Osteoblast (primary cell): ENCODE data around the gene STK32B. TPM values are rescaled to one million over a fixed set of nuclear protein-coding genes. Genes with fewer than 3 reads are reported as not detected.
A peak's percentile ranks its signal among the peaks of the same experiment; 100 is the strongest.

ENCODE experiments used
- DNase-seq: peaks from one replicate; pipeline ENCODE4 v3.0.0; 2011; ENCODE audit warnings: low spot score, mixed read lengths; ENCODE audit not compliant: insufficient read length; ENCODE audit errors: missing footprints
- H2AFZ ChIP-seq: 2 replicates; pipeline ENCODE4 v1.6.0; 2011; ENCODE audit warnings: mild to moderate bottlenecking, low read length
- H3K27ac ChIP-seq: 2 replicates; pipeline ENCODE4 v1.5.1; 2011; ENCODE audit warnings: mild to moderate bottlenecking, low read depth, low read length, moderate library complexity
- H3K27me3 ChIP-seq: 2 replicates; pipeline ENCODE4 v1.6.0; 2012; ENCODE audit warnings: mild to moderate bottlenecking, control low read depth, inconsistent platforms, low read length, moderate library complexity; ENCODE audit not compliant: insufficient read depth
- H3K36me3 ChIP-seq: 2 replicates; pipeline ENCODE4 v1.5.1; 2011; ENCODE audit warnings: mild to moderate bottlenecking, low read length, control low read depth, moderate library complexity; ENCODE audit not compliant: insufficient read depth
- H3K4me1 ChIP-seq: 2 replicates; pipeline ENCODE4 v1.5.1; 2011; ENCODE audit warnings: mild to moderate bottlenecking, low read length, control low read depth, moderate library complexity; ENCODE audit not compliant: insufficient read depth
- H3K4me2 ChIP-seq: 2 replicates; pipeline ENCODE4 v1.6.0; 2011; ENCODE audit warnings: mild to moderate bottlenecking, low read length; ENCODE audit not compliant: insufficient read depth
- H3K4me3 ChIP-seq: fragments of 200-600 bp; sonication (generic); 3 replicates; pipeline ENCODE4 v1.5.1; 2012; ENCODE audit warnings: mild to moderate bottlenecking, low read length, inconsistent platforms; ENCODE audit not compliant: insufficient read depth
- H3K79me2 ChIP-seq: 2 replicates; pipeline ENCODE4 v1.6.0; 2012; ENCODE audit warnings: mild to moderate bottlenecking, low read length, control low read depth, inconsistent platforms; ENCODE audit not compliant: insufficient read depth
- H3K9me3 ChIP-seq: 2 replicates; pipeline ENCODE4 v1.5.1; 2011; ENCODE audit warnings: low read depth, low read length, control low read depth
- H4K20me1 ChIP-seq: 2 replicates; pipeline ENCODE4 v1.6.0; 2012; ENCODE audit warnings: mild to moderate bottlenecking, low read length, control low read depth; ENCODE audit not compliant: insufficient read depth
- total RNA-seq: library from RNA; depleted of rRNA; stranded (reverse); fragments of >200 nt; gene quantifications from 2 replicates; pipeline ENCODE4 v1.2.3, GENCODE V29; 2012
- TF ChIP-seq, protein P1 (sequence below): IDR thresholded peaks from 2 replicates; pipeline ENCODE4 v1.5.1; 2011; ENCODE audit warnings: mild to moderate bottlenecking, low read depth, low read length, moderate library complexity; ENCODE audit errors: extremely low read depth

The STK32B gene
- total RNA-seq, 1 donor, result 1.1 TPM

DNA sequence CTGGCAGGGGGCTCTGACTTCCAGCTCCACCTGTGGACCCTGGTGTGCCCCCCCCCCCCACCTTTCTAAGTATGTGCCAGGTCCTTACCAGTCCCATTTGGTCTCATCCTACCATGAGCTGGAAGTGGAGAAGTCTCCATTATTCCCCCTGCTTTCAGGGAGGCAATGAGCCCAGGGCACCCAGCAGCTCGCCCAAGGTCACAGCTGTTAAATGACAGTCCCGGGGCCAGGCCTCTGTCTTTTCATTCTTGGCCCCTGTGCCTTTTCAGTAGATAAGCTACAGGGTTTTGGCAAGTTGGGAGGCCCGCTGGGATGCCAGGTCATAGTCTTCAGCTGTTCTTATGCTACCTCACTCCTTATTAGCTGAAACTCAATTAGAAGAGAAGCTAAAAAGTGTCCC, 408.0 kb downstream of the STK32B start:
- TF ChIP-seq, protein P1, sequence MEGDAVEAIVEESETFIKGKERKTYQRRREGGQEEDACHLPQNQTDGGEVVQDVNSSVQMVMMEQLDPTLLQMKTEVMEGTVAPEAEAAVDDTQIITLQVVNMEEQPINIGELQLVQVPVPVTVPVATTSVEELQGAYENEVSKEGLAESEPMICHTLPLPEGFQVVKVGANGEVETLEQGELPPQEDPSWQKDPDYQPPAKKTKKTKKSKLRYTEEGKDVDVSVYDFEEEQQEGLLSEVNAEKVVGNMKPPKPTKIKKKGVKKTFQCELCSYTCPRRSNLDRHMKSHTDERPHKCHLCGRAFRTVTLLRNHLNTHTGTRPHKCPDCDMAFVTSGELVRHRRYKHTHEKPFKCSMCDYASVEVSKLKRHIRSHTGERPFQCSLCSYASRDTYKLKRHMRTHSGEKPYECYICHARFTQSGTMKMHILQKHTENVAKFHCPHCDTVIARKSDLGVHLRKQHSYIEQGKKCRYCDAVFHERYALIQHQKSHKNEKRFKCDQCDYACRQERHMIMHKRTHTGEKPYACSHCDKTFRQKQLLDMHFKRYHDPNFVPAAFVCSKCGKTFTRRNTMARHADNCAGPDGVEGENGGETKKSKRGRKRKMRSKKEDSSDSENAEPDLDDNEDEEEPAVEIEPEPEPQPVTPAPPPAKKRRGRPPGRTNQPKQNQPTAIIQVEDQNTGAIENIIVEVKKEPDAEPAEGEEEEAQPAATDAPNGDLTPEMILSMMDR, result no peak
- Histone ChIP-seq H3K36me3 (no peaks in the 10 kb centered on the region), H4K20me1 (no peaks in the 10 kb centered on the region), H2AFZ (no peak overlapping the region), H3K27ac (no peak overlapping the region), H3K4me1 (no peaks in the 10 kb centered on the region), H3K27me3 (no peaks in the 10 kb centered on the region), H3K4me2 (no peak overlapping the region), H3K79me2 (no peaks in the 10 kb centered on the region), H3K9me3 (no peaks in the 10 kb centered on the region), H3K4me3 (no peak overlapping the region)
- DNase-seq, result no peak

DNA sequence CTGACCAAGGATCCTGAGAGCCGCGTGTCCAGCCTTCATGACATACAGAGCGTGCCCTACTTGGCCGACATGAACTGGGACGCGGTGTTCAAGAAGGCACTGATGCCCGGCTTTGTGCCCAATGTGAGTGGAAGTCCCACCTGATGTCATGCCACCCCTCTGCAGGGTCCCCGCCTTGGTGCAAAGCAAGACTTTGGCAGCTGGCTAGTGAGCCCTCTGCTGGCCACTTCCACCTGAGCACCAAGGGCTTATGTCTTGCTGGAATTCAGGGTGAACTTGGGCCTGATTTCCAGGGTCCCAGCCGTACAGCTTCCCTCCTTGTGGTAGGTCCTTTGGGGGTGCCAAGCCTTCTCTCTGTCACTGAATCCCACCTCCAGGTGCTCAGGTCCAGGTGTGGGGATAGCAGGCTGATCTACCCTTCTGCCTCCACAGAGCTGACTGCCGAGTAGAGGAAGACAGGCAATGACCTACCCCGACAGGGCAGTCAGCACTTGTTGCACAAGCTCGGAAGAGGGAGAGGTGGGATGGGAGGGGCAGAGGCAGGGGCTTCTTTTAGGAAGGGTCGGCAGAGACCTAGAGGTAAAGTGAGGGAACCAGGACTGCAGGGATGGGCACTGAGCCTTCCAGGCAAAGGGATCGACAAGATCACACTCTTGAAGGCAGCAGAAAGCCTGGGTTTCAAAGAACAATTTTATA, 409.0 kb downstream of the STK32B start:
- Histone ChIP-seq H3K27me3 (no peaks in the 10 kb centered on the region), H3K4me3 (no peak overlapping the region), H3K79me2 (no peaks in the 10 kb centered on the region), H3K9me3 (no peaks in the 10 kb centered on the region), H3K36me3 (no peaks in the 10 kb centered on the region), H3K4me1 (no peaks in the 10 kb centered on the region), H2AFZ (no peak overlapping the region), H3K4me2 (no peak overlapping the region), H3K27ac (no peak overlapping the region), H4K20me1 (no peaks in the 10 kb centered on the region)
- TF ChIP-seq, protein P1, result peak; percentile 71
- DNase-seq, result peak; percentile 89

DNA sequence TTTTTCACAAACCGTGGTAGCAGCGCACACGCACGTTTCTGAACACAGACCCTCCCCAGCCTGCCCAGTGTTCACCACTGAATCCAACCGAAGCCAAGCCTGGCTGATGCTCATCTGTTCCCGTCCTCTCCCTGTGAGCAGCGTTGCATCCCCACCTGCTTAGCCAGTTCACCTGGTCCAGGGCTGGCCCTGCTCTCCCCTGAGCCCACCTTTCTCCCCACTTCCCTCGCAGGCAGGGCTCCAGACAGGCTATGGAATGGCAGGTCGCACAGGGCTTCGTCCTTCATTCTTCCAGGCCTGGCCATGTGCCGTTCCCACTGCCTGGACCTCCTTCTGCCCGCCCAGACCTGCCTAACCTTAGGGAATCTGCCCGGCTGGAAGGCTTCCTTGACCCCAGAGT, 410.2 kb downstream of the STK32B start:
- Histone ChIP-seq H2AFZ (no peak overlapping the region), H3K36me3 (no peaks in the 10 kb centered on the region), H3K27me3 (no peaks in the 10 kb centered on the region), H3K4me3 (no peak overlapping the region), H3K9me3 (no peaks in the 10 kb centered on the region), H3K27ac (no peak overlapping the region), H3K4me1 (no peaks in the 10 kb centered on the region), H4K20me1 (no peaks in the 10 kb centered on the region), H3K79me2 (no peaks in the 10 kb centered on the region), H3K4me2 (no peak overlapping the region)
- TF ChIP-seq, protein P1, result no peak
- no peak for DNase-seq

DNA sequence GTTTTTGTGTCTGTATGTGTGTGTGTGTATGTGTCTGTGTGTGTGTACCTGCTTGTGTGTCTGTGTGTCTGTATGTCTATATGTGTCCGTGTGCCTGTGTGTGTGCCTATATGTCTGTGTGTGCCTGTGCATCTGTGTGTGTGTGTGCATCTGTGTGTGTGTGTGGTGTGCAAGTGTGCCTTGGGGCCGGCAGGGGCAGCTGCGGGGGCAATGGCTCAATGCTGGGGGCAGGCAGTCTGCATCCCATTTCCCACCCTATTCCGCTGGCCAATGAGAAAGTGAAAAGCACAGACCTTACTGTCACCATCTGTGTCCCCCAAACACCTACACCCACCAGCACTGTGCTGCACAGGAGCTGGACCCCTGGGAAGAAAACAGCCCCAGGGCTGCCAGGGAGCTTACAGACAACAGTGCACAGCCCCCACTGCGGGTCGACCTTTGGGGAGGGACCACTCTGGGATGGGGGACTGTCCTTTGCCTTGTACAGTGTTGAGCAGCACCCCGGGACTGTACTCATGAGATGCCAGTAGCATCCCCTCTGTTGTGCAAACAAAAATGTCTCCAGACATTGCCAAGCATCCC, 411.1 kb downstream of the STK32B start:
- no peaks in the 10 kb centered on the region for H4K20me1 ChIP-seq
- no peak for DNase-seq
- H3K9me3 ChIP-seq, result no peaks in the 10 kb centered on the region
- H3K4me3 ChIP-seq, result no peak overlapping the region
- TF ChIP-seq, protein P1, result no peak
- H3K79me2 ChIP-seq, result no peaks in the 10 kb centered on the region
- H3K27ac ChIP-seq, result no peak overlapping the region
- H3K4me2 ChIP-seq, result no peak overlapping the region
- H2AFZ ChIP-seq, result no peak overlapping the region
- no peaks in the 10 kb centered on the region for H3K36me3 ChIP-seq
- H3K27me3 ChIP-seq, result no peaks in the 10 kb centered on the region
- no peaks in the 10 kb centered on the region for H3K4me1 ChIP-seq
